CD4-positive, CD25-positive, alpha-beta regulatory T cell (primary cell): ENCODE measurements around the gene P2RX4. TPM values are rescaled to one million over a fixed set of nuclear protein-coding genes. Genes with fewer than 3 reads are reported as not detected.
A peak's percentile ranks its signal among the peaks of the same experiment; 100 is the strongest.
"Not testable (repeated sequence)": the region's sequence is repeated elsewhere in the genome, so short reads cannot be mapped to it uniquely, and the experiment has no call there.

Experiments used
- ATAC-seq, 2 donors: fragments of 150-1000 bp; cut with Tn5 transposase; one replicate each; pipeline ENCODE4 v1.10.0; 2021; ENCODE audit warnings: low read depth in 2 of 2, moderate number of reproducible peaks in 2 of 2, moderate library complexity in 1 of 2
- DNase-seq, 3 donors: peaks; one replicate each; pipeline versions ENCODE4 v3.0.0 to v3.0.0-alpha.2; 2012 to 2022; ENCODE audit warnings: mixed read lengths in 1 of 3
- H3K27ac ChIP-seq: one replicate; pipeline ENCODE4 v1.7.0; 2013; ENCODE audit warnings: mild to moderate bottlenecking, low read length; ENCODE audit not compliant: insufficient read depth, poor library complexity, severe bottlenecking
- H3K27me3 ChIP-seq: one replicate; pipeline ENCODE4 v1.7.0; 2013; ENCODE audit warnings: low read length; ENCODE audit not compliant: control insufficient read depth, insufficient read depth
- H3K36me3 ChIP-seq: one replicate; pipeline ENCODE4 v1.7.0; 2013; ENCODE audit warnings: mild to moderate bottlenecking, low read length, moderate library complexity; ENCODE audit not compliant: control insufficient read depth, insufficient read depth
- H3K4me1 ChIP-seq: 2 replicates; pipeline ENCODE4 v1.7.0; 2013; ENCODE audit warnings: mild to moderate bottlenecking, low read length; ENCODE audit not compliant: insufficient read depth, control insufficient read depth, poor library complexity, severe bottlenecking
- H3K4me3 ChIP-seq: one replicate; pipeline ENCODE4 v1.7.0; 2013; ENCODE audit warnings: low read depth, mild to moderate bottlenecking, low read length, moderate library complexity
- H3K9me3 ChIP-seq, 2 experiments: 1 replicate in 1 of 2; 2 replicates in 1 of 2; pipeline ENCODE4 v1.7.0; 2013; ENCODE audit warnings: low read length in 2 of 2, mild to moderate bottlenecking in 1 of 2, moderate library complexity in 1 of 2; ENCODE audit not compliant: control insufficient read depth in 2 of 2
- H3K27ac Mint-ChIP-seq, 3 donors: one replicate each; pipeline ENCODE4 v1.8.0; 2020 to 2022; ENCODE audit warnings: mild to moderate bottlenecking in 3 of 3, mixed read lengths in 3 of 3, moderate library complexity in 2 of 3
- H3K27me3 Mint-ChIP-seq: one replicate; pipeline ENCODE4 v1.8.0; 2022; ENCODE audit warnings: mild to moderate bottlenecking, mixed read lengths
- H3K36me3 Mint-ChIP-seq: one replicate; pipeline ENCODE4 v1.8.0; 2020; ENCODE audit warnings: mixed read lengths
- H3K4me1 Mint-ChIP-seq, 4 donors: one replicate each; pipeline ENCODE4 v1.8.0; 2020 to 2022; ENCODE audit warnings: mixed read lengths in 4 of 4, mild to moderate bottlenecking in 1 of 4
- H3K4me3 Mint-ChIP-seq, 4 donors: one replicate each; pipeline ENCODE4 v1.8.0; 2020 to 2022; ENCODE audit warnings: mild to moderate bottlenecking in 4 of 4, mixed read lengths in 4 of 4, moderate library complexity in 3 of 4
- H3K9me3 Mint-ChIP-seq, 7 donors: one replicate each; pipeline ENCODE4 v1.8.0; 2020 to 2022; ENCODE audit warnings: mixed read lengths in 7 of 7, mild to moderate bottlenecking in 3 of 7, moderate library complexity in 2 of 7
- polyA plus RNA-seq, 4 donors: library from polyadenylated mRNA; unstranded; fragments of 300-500 nt; fragmentation: Illumina TruSeq; gene quantifications; one replicate each; pipeline ENCODE4 v1.2.3, GENCODE V29; 2021
- total RNA-seq: library from RNA; stranded (reverse); gene quantifications from one replicate; pipeline ENCODE4 v1.2.3, GENCODE V29; 2022

P2RX4 gene
- total and polyA plus RNA-seq, 5 donors from 2014 or later, result 27.8 to 38.1 (median 28.5) TPM

DNA sequence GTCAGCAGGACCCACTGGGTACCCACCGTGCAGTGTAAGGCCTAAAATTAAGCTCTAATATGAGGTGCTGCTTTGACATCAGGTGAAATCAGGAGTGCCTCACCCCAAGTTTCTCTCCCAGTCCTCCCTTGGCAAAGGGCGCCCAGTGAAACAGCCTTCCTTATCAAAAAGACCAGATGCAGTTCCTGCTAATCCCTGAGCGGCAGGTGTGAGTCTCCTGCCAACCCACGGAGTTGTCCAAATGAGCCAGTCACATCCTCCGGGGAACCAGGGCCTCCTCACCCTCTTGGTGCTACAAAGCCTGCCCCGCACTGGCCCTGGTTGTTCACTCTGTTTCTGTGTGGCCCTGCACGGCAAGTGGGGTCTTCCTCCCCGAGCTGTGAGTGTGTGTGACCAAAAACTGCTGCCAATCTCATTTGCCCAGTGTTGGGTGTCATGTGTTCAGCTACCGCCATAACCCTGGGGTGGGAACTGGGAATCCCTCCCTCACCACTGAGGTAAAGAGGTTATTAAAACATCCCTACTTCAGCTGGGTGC, 20.2 kb upstream of the P2RX4 start:
- Histone ChIP-seq H3K36me3 (no peaks in the 10 kb centered on the region), H3K4me3 (no peak overlapping the region), H3K9me3 (no peaks in the 10 kb centered on the region), H3K27ac (no peak overlapping the region), H3K4me1 (no peaks in the 10 kb centered on the region), H3K27me3 (no peaks in the 10 kb centered on the region)
- no peak for DNase-seq
- H3K36me3 Mint-ChIP-seq, result peaks cover 3% of the 10 kb centered on the region
- peak overlapping the region in 1 of 3 donors; percentile 64 for H3K27ac Mint-ChIP-seq
- H3K27me3 Mint-ChIP-seq, result peaks cover under 1% of the 10 kb centered on the region
- H3K4me1 Mint-ChIP-seq, result peaks cover 0 to 4% (median 0%) of the 10 kb centered on the region in 4 donors
- no peaks in the 10 kb centered on the region for H3K9me3 Mint-ChIP-seq
- ATAC-seq, result no peak
- no peak overlapping the region for H3K4me3 Mint-ChIP-seq

DNA sequence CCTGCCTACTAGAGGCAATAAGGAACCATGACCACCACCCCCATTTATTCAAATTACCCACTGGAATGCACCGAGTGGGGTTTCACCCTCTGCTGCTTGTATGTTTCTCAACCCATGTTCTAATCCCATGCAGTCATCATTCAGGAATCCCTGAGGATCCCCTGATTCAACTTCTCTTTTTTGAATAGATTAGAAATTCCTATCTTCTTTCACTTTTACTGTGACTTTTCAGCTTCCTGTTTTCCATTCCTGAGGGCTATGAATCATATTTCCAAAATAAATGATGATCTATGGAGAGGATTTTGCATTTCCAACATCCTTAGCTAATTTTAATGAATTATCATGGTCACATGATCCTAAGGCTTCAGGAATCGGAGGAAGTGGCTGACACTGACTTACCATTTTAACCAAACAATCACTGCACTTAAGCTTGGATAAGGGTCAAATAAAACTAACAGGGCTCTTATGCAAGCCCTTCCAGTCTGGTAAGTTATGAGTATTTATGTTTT, 19.4 kb upstream of the P2RX4 start:
- Mint-ChIP-seq H3K4me1 (peaks cover 0 to 4% (median 0%) of the 10 kb centered on the region in 4 donors), H3K4me3 (no peak overlapping the region), H3K9me3 (no peaks in the 10 kb centered on the region), H3K27me3 (peaks cover 4% of the 10 kb centered on the region), H3K27ac (no peak overlapping the region), H3K36me3 (peaks cover 3% of the 10 kb centered on the region)
- Histone ChIP-seq H3K4me3 (no peak overlapping the region), H3K9me3 (no peaks in the 10 kb centered on the region), H3K27me3 (no peaks in the 10 kb centered on the region), H3K36me3 (no peaks in the 10 kb centered on the region), H3K4me1 (no peaks in the 10 kb centered on the region), H3K27ac (no peak overlapping the region)
- DNase-seq, result no peak
- peak in 1 of 2 donors; percentile 34 for ATAC-seq

- Histone ChIP-seq H3K27ac (no peak overlapping the region), H3K4me3 (no peak overlapping the region)
Measured at GRCh38 chr12:121191151-121191550, 18.8 kb upstream of the P2RX4 start.

GRCh38 chr12:121196902-121197301, 13.0 kb upstream of the P2RX4 start:
- no peaks in the 10 kb centered on the region for H3K36me3 ChIP-seq
- Mint-ChIP-seq H3K36me3 (no peaks in the 10 kb centered on the region), H3K9me3 (no peaks in the 10 kb centered on the region), H3K27me3 (peaks cover 18% of the 10 kb centered on the region), H3K4me3 (peak overlapping the region in 2 of 4 donors; percentile 36 to 38), H3K4me1 (peaks cover 0 to 8% (median 0%) of the 10 kb centered on the region in 4 donors), H3K27ac (peak overlapping the region in 1 of 3 donors; percentile 67)
- no peak overlapping the region for H3K4me3 ChIP-seq
- no peaks in the 10 kb centered on the region for H3K9me3 ChIP-seq
- H3K27ac ChIP-seq, result no peak overlapping the region
- peak in 1 of 2 donors; percentile 44 for ATAC-seq
- no peaks in the 10 kb centered on the region for H3K4me1 ChIP-seq
- peak in 1 of 3 donors; percentile 27 for DNase-seq
- peaks cover 2% of the 10 kb centered on the region for H3K27me3 ChIP-seq

More at GRCh38 chr12:121191151-121191550, 18.8 kb upstream of the P2RX4 start:
- no peaks in the 10 kb centered on the region for H3K4me1 ChIP-seq
- H3K27ac Mint-ChIP-seq, result no peak overlapping the region
- H3K9me3 Mint-ChIP-seq, result no peaks in the 10 kb centered on the region
- H3K36me3 Mint-ChIP-seq, result peaks cover 3% of the 10 kb centered on the region
- no peak overlapping the region for H3K4me3 Mint-ChIP-seq
- H3K27me3 ChIP-seq, result no peaks in the 10 kb centered on the region
- no peak for DNase-seq
- H3K27me3 Mint-ChIP-seq, result peaks cover 4% of the 10 kb centered on the region
- peaks cover 0 to 4% (median 0%) of the 10 kb centered on the region in 4 donors for H3K4me1 Mint-ChIP-seq
- H3K9me3 ChIP-seq, result no peaks in the 10 kb centered on the region
- no peaks in the 10 kb centered on the region for H3K36me3 ChIP-seq
- no peak for ATAC-seq

- peaks cover 27% of the 10 kb centered on the region for H3K27me3 Mint-ChIP-seq
- no peaks in the 10 kb centered on the region for H3K36me3 ChIP-seq
- H3K4me1 ChIP-seq, result no peaks in the 10 kb centered on the region
- no peak overlapping the region for H3K4me3 ChIP-seq
- no peaks in the 10 kb centered on the region for H3K9me3 Mint-ChIP-seq
- H3K36me3 Mint-ChIP-seq, result no peaks in the 10 kb centered on the region
- H3K9me3 ChIP-seq, result no peaks in the 10 kb centered on the region
- no peak overlapping the region for H3K4me3 Mint-ChIP-seq
- H3K4me1 Mint-ChIP-seq, result peaks cover 0 to 8% (median 0%) of the 10 kb centered on the region in 4 donors
- H3K27ac Mint-ChIP-seq, result no peak overlapping the region
- ATAC-seq, result no peak
- H3K27ac ChIP-seq, result no peak overlapping the region
- H3K27me3 ChIP-seq, result peaks cover 2% of the 10 kb centered on the region
- no peak for DNase-seq
Measured at GRCh38 chr12:121198949-121199348, 11.0 kb upstream of the P2RX4 start.

GRCh38 chr12:121201140-121201539, 8.8 kb upstream of the P2RX4 start:
- not testable (repeated sequence) for H3K36me3 Mint-ChIP-seq, H3K27ac Mint-ChIP-seq, H3K9me3 ChIP-seq, H3K4me1 ChIP-seq, H3K27ac ChIP-seq, ATAC-seq, H3K4me3 ChIP-seq, H3K27me3 ChIP-seq, DNase-seq, H3K4me3 Mint-ChIP-seq, H3K36me3 ChIP-seq, H3K9me3 Mint-ChIP-seq
- Mint-ChIP-seq H3K4me1 (peaks cover 0 to 11% (median 2%) of the 10 kb centered on the region in 4 donors), H3K27me3 (peaks cover 27% of the 10 kb centered on the region)

- no peaks in the 10 kb centered on the region for H3K27me3 ChIP-seq
- DNase-seq (no peak), ATAC-seq (no peak)
- H3K4me1 ChIP-seq, result no peaks in the 10 kb centered on the region
- no peak overlapping the region for H3K27ac ChIP-seq
- Mint-ChIP-seq H3K36me3 (no peaks in the 10 kb centered on the region), H3K4me1 (peaks cover 0 to 6% (median 2%) of the 10 kb centered on the region in 4 donors), H3K27me3 (peaks cover 25% of the 10 kb centered on the region), H3K27ac (no peak overlapping the region), H3K9me3 (no peaks in the 10 kb centered on the region), H3K4me3 (no peak overlapping the region)
- H3K9me3 ChIP-seq, result no peaks in the 10 kb centered on the region
- no peaks in the 10 kb centered on the region for H3K36me3 ChIP-seq
- no peak overlapping the region for H3K4me3 ChIP-seq
Measured at GRCh38 chr12:121202407-121203355, 7.2 kb upstream of the P2RX4 start.
